ENCODE measurements around the gene TRPT1. TPM values are rescaled to one million over a fixed set of nuclear protein-coding genes. Genes with fewer than 3 reads are reported as not detected.

Gene TRPT1
- total and polyA plus RNA-seq, 2 of the 4 experiments (the other 2 are of a cell fraction): 63.2 to 81.9 TPM

- Histone ChIP-seq H3K4me1 (ENCODE audit: control insufficient read depth, insufficient read depth, low read length) (peaks cover 5% of the 10 kb centered on the region), H3K27me3 (ENCODE audit: control insufficient read depth, insufficient read depth, low read length) (no peaks in the 10 kb centered on the region), H3K14ac (replicated peaks; ENCODE audit: low read depth, low read length) (no peak overlapping the region), H2AFZ (replicated peaks; ENCODE audit: low read length, poor library complexity) (no peak overlapping the region), H3K4ac (ENCODE audit: low read depth, low read length) (no peak overlapping the region), H3K4me2 (ENCODE audit: low read depth, low read length) (no peak overlapping the region), H3K36me3 (ENCODE audit: control insufficient read depth, insufficient read depth, low read length) (peaks cover 5% of the 10 kb centered on the region), H3K56ac (ENCODE audit: extremely low read depth, insufficient read depth, low read length) (no peak overlapping the region), H2BK120ac (ENCODE audit: low read depth, low read length) (no peak overlapping the region), H2AK9ac (replicated peaks; ENCODE audit: low read depth, low read length, poor library complexity) (no peak overlapping the region), H3K18ac (ENCODE audit: low read depth, low read length) (no peak overlapping the region), H2BK5ac (ENCODE audit: low read depth, low read length, poor library complexity, severe bottlenecking) (no peak overlapping the region), H3K9me1 (ENCODE audit: insufficient read depth, low read length) (peaks cover 13% of the 10 kb centered on the region), H3K79me1 (ENCODE audit: low read depth in 1 of 2, low read length in 2 of 2) (peaks cover 8 to 21% of the 10 kb centered on the region in 2 experiments; a peak in 2 of 4 replicates), H2BK20ac (ENCODE audit: low read depth, low read length) (no peak overlapping the region), H3K9ac (ENCODE audit: low read depth, low read length) (no peak overlapping the region), H3K4me3 (ENCODE audit: insufficient read depth, low read depth, low read length) (no peak overlapping the region), H4K91ac (ENCODE audit: insufficient read depth, low read depth, low read length) (no peak overlapping the region), H3K23ac (ENCODE audit: low read depth, low read length) (no peak overlapping the region), H4K5ac (ENCODE audit: low read depth, low read length) (no peak overlapping the region), H2BK15ac (ENCODE audit: low read depth, low read length) (no peak overlapping the region), H3K27ac (ENCODE audit: insufficient read depth, low read length) (no peak overlapping the region), H4K8ac (ENCODE audit: low read depth in 2 of 2, low read length in 2 of 2) (no peak overlapping the region), H2AK5ac (ENCODE audit: low read depth, low read length) (no peak overlapping the region), H4K20me1 (ENCODE audit: insufficient read depth, low read length) (no peaks in the 10 kb centered on the region), H3K9me3 (ENCODE audit: control insufficient read depth, insufficient read depth, low read length) (no peaks in the 10 kb centered on the region)
- dilution Hi-C loops (cut with HindIII; ENCODE audit: low sequenced_read_pairs, unreplicated experiment) (no loop called here), in situ Hi-C loops (cut with MboI; ENCODE audit: low sequenced_read_pairs) (no loop called here), intact Hi-C loops (cut with micrococcal nuclease) (no loop called here)
- ATAC-seq (ENCODE audit: low read depth) (no peak), DNase-seq (no peak)
- BruUV-seq (replicated peaks): no TSS peak
- CTCF ChIA-PET: no interaction called here
- no peak for TF ChIP-seq CTCF (conservative IDR thresholded peaks at IDR 0.05; ENCODE audit: low read depth, low read length)
- TF ChIP-seq MAZ (IDR thresholded peaks at IDR 0.05; ENCODE audit: borderline replicate concordance, low read depth, low read length): no peak
- no peak for TF ChIP-seq POLR2A (IDR thresholded peaks at IDR 0.05; ENCODE audit: low read depth, low read length)
- TF ChIP-seq CHD1 (IDR thresholded peaks at IDR 0.05; ENCODE audit: low read depth, low read length): no peak
- TF ChIP-seq BHLHE40 (IDR thresholded peaks at IDR 0.05; ENCODE audit: low read depth, low read length): no peak
- no peak for TF ChIP-seq USF2 (IDR thresholded peaks at IDR 0.05; ENCODE audit: low read depth, low read length)
- TF ChIP-seq RAD21 (IDR thresholded peaks at IDR 0.05; ENCODE audit: low read length): no peak
- TF ChIP-seq NFE2L2 (IDR thresholded peaks at IDR 0.05; ENCODE audit: low read depth, low read length): no peak
- no peak for TF ChIP-seq RFX5 (IDR thresholded peaks at IDR 0.05; ENCODE audit: low read depth, low read length)
- no peak for TF ChIP-seq CEBPB (IDR thresholded peaks at IDR 0.05; ENCODE audit: low read depth, low read length)
- TF ChIP-seq RCOR1 (IDR thresholded peaks at IDR 0.05; ENCODE audit: insufficient replicate concordance, low read length): no peak
- no peak for TF ChIP-seq FOS (IDR thresholded peaks at IDR 0.05; ENCODE audit: low read depth, low read length)
- TF ChIP-seq MXI1 (IDR thresholded peaks at IDR 0.05; ENCODE audit: borderline replicate concordance, low read depth, low read length): no peak
- TF ChIP-seq MAFK (IDR thresholded peaks at IDR 0.05; ENCODE audit: low read depth, low read length): no peak
- WGBS, 2 experiments (ENCODE audit: extremely low coverage in 2 of 2, insufficient read length in 1 of 2): 87% methylated on average over 8 of the region's 14 CpGs; no CpG with 5 or more reads in 1 of the 2 experiments
- POLR2A ChIA-PET (ENCODE audit: unreplicated experiment): no interaction called here
Measured at GRCh38 chr11:64220798-64221197, 5.2 kb downstream of the TRPT1 start.

Measured in IMR-90 (cell line).